ENCODE results near the gene TMEM121B.

TMEM121B gene

GRCh38 chr22:17101475-17102296, 19.5 kb downstream of the TMEM121B start:
- no peak overlapping the region for H3K4me3 Mint-ChIP-seq

GRCh38 chr22:17100621-17101020, 20.5 kb downstream of the TMEM121B start:
- DNase-seq = peak; percentile 20
- peak overlapping the region; percentile 5 for H3K27ac Mint-ChIP-seq
- H3K36me3 Mint-ChIP-seq = peaks cover 80% of the 10 kb centered on the region
- CTCF ChIA-PET = no interaction called here
- no peaks in the 10 kb centered on the region for H3K27me3 Mint-ChIP-seq
- no peak overlapping the region for H3K4me3 Mint-ChIP-seq
- H3K9me3 Mint-ChIP-seq = no peaks in the 10 kb centered on the region
- H3K4me1 Mint-ChIP-seq = peaks cover 83% of the 10 kb centered on the region

More at GRCh38 chr22:17101475-17102296, 19.5 kb downstream of the TMEM121B start:
- Mint-ChIP-seq H3K9me3 (no peaks in the 10 kb centered on the region), H3K36me3 (peaks cover 81% of the 10 kb centered on the region), H3K4me1 (peaks cover 83% of the 10 kb centered on the region), H3K27me3 (no peaks in the 10 kb centered on the region), H3K27ac (peak overlapping the region; percentile 47)
- CTCF ChIA-PET = no interaction called here
- peak; percentile 13 for DNase-seq

- H3K36me3 Mint-ChIP-seq = peaks cover 81% of the 10 kb centered on the region
- H3K4me1 Mint-ChIP-seq = peaks cover 89% of the 10 kb centered on the region
- H3K27me3 Mint-ChIP-seq = no peaks in the 10 kb centered on the region
- peak overlapping the region; percentile 89 for H3K27ac Mint-ChIP-seq
- CTCF ChIA-PET = interaction anchor here (1.2 to 1.4 kb wide), 2 partner anchors 11 to 73 kb away, joined by 3 to 4 read pairs; no protein-coding TSS in a partner anchor
- peak; percentile 70 for DNase-seq
- H3K9me3 Mint-ChIP-seq = no peaks in the 10 kb centered on the region
- H3K4me3 Mint-ChIP-seq = peak overlapping the region; percentile 45
Measured at GRCh38 chr22:17098379-17098819, 22.8 kb downstream of the TMEM121B start.

- Mint-ChIP-seq H3K4me1 (peaks cover 96% of the 10 kb centered on the region), H3K27me3 (no peaks in the 10 kb centered on the region), H3K36me3 (peaks cover 79% of the 10 kb centered on the region), H3K9me3 (no peaks in the 10 kb centered on the region), H3K27ac (peak overlapping the region; percentile 89), H3K4me3 (no peak overlapping the region)
- peak; percentile 14 for DNase-seq
- CTCF ChIA-PET = interaction anchor here (0.6 to 1.4 kb wide), 3 partner anchors 8 to 122 kb away, joined by 3 to 4 read pairs (median 3); no protein-coding TSS in a partner anchor
Measured at GRCh38 chr22:17097701-17098100, 23.5 kb downstream of the TMEM121B start.

- Mint-ChIP-seq H3K9me3 (no peaks in the 10 kb centered on the region), H3K4me1 (peaks cover 97% of the 10 kb centered on the region), H3K27me3 (no peaks in the 10 kb centered on the region), H3K27ac (peak overlapping the region; percentile 61), H3K4me3 (no peak overlapping the region), H3K36me3 (peaks cover 76% of the 10 kb centered on the region)
- CTCF ChIA-PET = interaction anchor here (0.6 to 1.1 kb wide), 2 partner anchors 9 to 123 kb away, joined by 3 read pairs; no protein-coding TSS in a partner anchor
- no peak for DNase-seq
Measured at GRCh38 chr22:17097062-17097461, 24.1 kb downstream of the TMEM121B start.

- Mint-ChIP-seq H3K4me3 (no peak overlapping the region), H3K9me3 (no peaks in the 10 kb centered on the region), H3K4me1 (peaks cover 97% of the 10 kb centered on the region), H3K27ac (no peak overlapping the region), H3K36me3 (peaks cover 72% of the 10 kb centered on the region), H3K27me3 (no peaks in the 10 kb centered on the region)
- DNase-seq = no peak
- CTCF ChIA-PET = interaction anchor here (1.2 kb wide), 1 partner anchor 16 kb away, joined by 3 read pairs; no protein-coding TSS in a partner anchor
Measured at GRCh38 chr22:17096071-17096470, 25.1 kb downstream of the TMEM121B start.

GRCh38 chr22:17095538-17095937, 25.6 kb downstream of the TMEM121B start:
- no peaks in the 10 kb centered on the region for H3K9me3 Mint-ChIP-seq
- no peak for DNase-seq
- H3K27ac Mint-ChIP-seq = no peak overlapping the region
- no peaks in the 10 kb centered on the region for H3K27me3 Mint-ChIP-seq
- CTCF ChIA-PET = interaction anchor here (1.2 kb wide), 2 partner anchors 16 to 76 kb away, joined by 3 read pairs; no protein-coding TSS in a partner anchor
- no peak overlapping the region for H3K4me3 Mint-ChIP-seq
- peaks cover 97% of the 10 kb centered on the region for H3K4me1 Mint-ChIP-seq
- H3K36me3 Mint-ChIP-seq = peaks cover 72% of the 10 kb centered on the region

- Mint-ChIP-seq H3K36me3 (peaks cover 63% of the 10 kb centered on the region), H3K4me1 (peaks cover 91% of the 10 kb centered on the region), H3K27ac (no peak overlapping the region), H3K9me3 (no peaks in the 10 kb centered on the region), H3K4me3 (no peak overlapping the region), H3K27me3 (no peaks in the 10 kb centered on the region)
- CTCF ChIA-PET = no interaction called here
- DNase-seq = no peak
Measured at GRCh38 chr22:17093081-17093480, 28.1 kb downstream of the TMEM121B start.

GRCh38 chr22:17091851-17092250, 29.3 kb downstream of the TMEM121B start:
- CTCF ChIA-PET = interaction anchor here (1.2 kb wide), 1 partner anchor 15 kb away, joined by 4 read pairs; no protein-coding TSS in a partner anchor
- Mint-ChIP-seq H3K27ac (no peak overlapping the region), H3K36me3 (peaks cover 56% of the 10 kb centered on the region), H3K27me3 (no peaks in the 10 kb centered on the region), H3K4me3 (no peak overlapping the region), H3K9me3 (no peaks in the 10 kb centered on the region), H3K4me1 (peaks cover 91% of the 10 kb centered on the region)
- no peak for DNase-seq

- Mint-ChIP-seq H3K4me3 (no peak overlapping the region), H3K36me3 (peaks cover 58% of the 10 kb centered on the region)
Measured at GRCh38 chr22:17090550-17090949, 30.6 kb downstream of the TMEM121B start.

GRCh38 chr22:17087498-17088131, 33.5 kb downstream of the TMEM121B start:
- peak; percentile 72 for DNase-seq
- Mint-ChIP-seq H3K27ac (peak overlapping the region; percentile 94), H3K36me3 (peaks cover 42% of the 10 kb centered on the region), H3K4me1 (peaks cover 74% of the 10 kb centered on the region), H3K4me3 (peak overlapping the region; percentile 94), H3K9me3 (no peaks in the 10 kb centered on the region), H3K27me3 (peaks cover 4% of the 10 kb centered on the region)
- CTCF ChIA-PET = interaction anchor here (0.5 to 2.0 kb wide), 4 partner anchors 10 to 84 kb away, joined by 3 to 9 read pairs (median 6); no protein-coding TSS in a partner anchor

More at GRCh38 chr22:17090550-17090949, 30.6 kb downstream of the TMEM121B start:
- Mint-ChIP-seq H3K27me3 (no peaks in the 10 kb centered on the region), H3K9me3 (no peaks in the 10 kb centered on the region), H3K4me1 (peaks cover 87% of the 10 kb centered on the region), H3K27ac (no peak overlapping the region)
- CTCF ChIA-PET = no interaction called here
- no peak for DNase-seq

- DNase-seq = peak; percentile 32
- no peaks in the 10 kb centered on the region for H3K9me3 Mint-ChIP-seq
- peak overlapping the region; percentile 94 for H3K4me3 Mint-ChIP-seq
- H3K27ac Mint-ChIP-seq = peak overlapping the region; percentile 94
- peaks cover 40% of the 10 kb centered on the region for H3K36me3 Mint-ChIP-seq
- CTCF ChIA-PET = interaction anchor here (0.5 to 2.0 kb wide), 4 partner anchors 11 to 85 kb away, joined by 3 to 9 read pairs (median 6); no protein-coding TSS in a partner anchor
- H3K4me1 Mint-ChIP-seq = peaks cover 67% of the 10 kb centered on the region
- peaks cover 4% of the 10 kb centered on the region for H3K27me3 Mint-ChIP-seq
Measured at GRCh38 chr22:17086788-17087497, 34.2 kb downstream of the TMEM121B start.

- H3K4me3 Mint-ChIP-seq = peak overlapping the region; percentile 94
- peak; percentile 55 for DNase-seq
- H3K4me1 Mint-ChIP-seq = peaks cover 61% of the 10 kb centered on the region
- no peaks in the 10 kb centered on the region for H3K9me3 Mint-ChIP-seq
- peaks cover 36% of the 10 kb centered on the region for H3K36me3 Mint-ChIP-seq
- peaks cover 4% of the 10 kb centered on the region for H3K27me3 Mint-ChIP-seq
- CTCF ChIA-PET = interaction anchor here (2.0 kb wide), 2 partner anchors 11 to 85 kb away, joined by 7 to 9 read pairs; no protein-coding TSS in a partner anchor
- peak overlapping the region; percentile 94 for H3K27ac Mint-ChIP-seq
Measured at GRCh38 chr22:17086296-17086695, 34.9 kb downstream of the TMEM121B start.

All from activated naive CD4-positive, alpha-beta T cell treated with anti-CD3 and anti-CD28 coated beads, Interleukin-2, amount 10 ng/mL, durations not matched to agents 7 days and 5 days (primary cell).